GM23338 (cell line): ENCODE measurements around the gene EIF3K.

Experiments
- CREB1 ChIP-seq: fragments of 250-450 bp; sonication (Bioruptor Pico); IDR thresholded peaks from 2 replicates; pipeline ENCODE4 v1.5.0; 2020; ENCODE audit warnings: low read depth, mild to moderate bottlenecking, moderate library complexity
- CTCF ChIP-seq, 2 experiments: fragments of 200-600 bp in 1 of 2; sonication (generic) in 1 of 2; conservative IDR thresholded peaks; 2 replicates each; pipeline versions ENCODE4 v1.5.1 to v1.6.1; 2016 to 2017; ENCODE audit warnings: antibody characterized with exemption in 2 of 2, low read depth in 2 of 2, mild to moderate bottlenecking in 2 of 2, moderate library complexity in 1 of 2
- EZH2 ChIP-seq: fragments of 200-600 bp; sonication (generic); IDR thresholded peaks from one replicate; pipeline ENCODE4 v1.8.0; 2017; ENCODE audit warnings: antibody characterized with exemption, mild to moderate bottlenecking, low read depth; ENCODE audit not compliant: unreplicated experiment
- EZH2phosphoT487 ChIP-seq: fragments of 200-600 bp; sonication (generic); IDR thresholded peaks from one replicate; pipeline ENCODE4 v1.8.1; 2018; ENCODE audit warnings: antibody characterized with exemption; ENCODE audit not compliant: unreplicated experiment
- JUNB ChIP-seq: IDR thresholded peaks from one replicate; pipeline ENCODE4 v1.6.1; 2016; ENCODE audit warnings: antibody characterized with exemption; ENCODE audit not compliant: unreplicated experiment
- NANOG ChIP-seq: IDR thresholded peaks from 2 replicates; pipeline ENCODE4 v1.6.1; 2016; ENCODE audit warnings: antibody characterized with exemption, borderline replicate concordance
- POLR2AphosphoS5 ChIP-seq: IDR thresholded peaks from 2 replicates; pipeline ENCODE4 v1.6.1; 2016; ENCODE audit warnings: antibody characterized with exemption, low read depth
- REST ChIP-seq: IDR thresholded peaks from one replicate; pipeline ENCODE4 v1.6.1; 2018; ENCODE audit warnings: antibody characterized with exemption; ENCODE audit not compliant: unreplicated experiment
- STAT1 ChIP-seq: IDR thresholded peaks from one replicate; pipeline ENCODE4 v1.6.1; 2016; ENCODE audit warnings: antibody characterized with exemption; ENCODE audit not compliant: unreplicated experiment
- ZNF114 ChIP-seq: fragments of 250-450 bp; sonication (Bioruptor Pico); IDR thresholded peaks from 2 replicates; pipeline ENCODE4 v1.5.0; 2020; ENCODE audit warnings: mild to moderate bottlenecking, moderate library complexity
- ZNF331 ChIP-seq: fragments of 250-450 bp; sonication (Bioruptor Pico); IDR thresholded peaks from 2 replicates; pipeline ENCODE4 v1.5.0; 2020; ENCODE audit warnings: low read depth, mild to moderate bottlenecking, moderate library complexity
- ZNF462 ChIP-seq: fragments of 250-450 bp; sonication (Bioruptor Pico); IDR thresholded peaks from 2 replicates; pipeline ENCODE4 v1.5.0; 2020; ENCODE audit warnings: mild to moderate bottlenecking, moderate library complexity
- TF ChIP-seq, protein P1 (sequence below): IDR thresholded peaks from 2 replicates; pipeline ENCODE4 v1.6.1; 2016; ENCODE audit warnings: antibody characterized with exemption

DNA sequence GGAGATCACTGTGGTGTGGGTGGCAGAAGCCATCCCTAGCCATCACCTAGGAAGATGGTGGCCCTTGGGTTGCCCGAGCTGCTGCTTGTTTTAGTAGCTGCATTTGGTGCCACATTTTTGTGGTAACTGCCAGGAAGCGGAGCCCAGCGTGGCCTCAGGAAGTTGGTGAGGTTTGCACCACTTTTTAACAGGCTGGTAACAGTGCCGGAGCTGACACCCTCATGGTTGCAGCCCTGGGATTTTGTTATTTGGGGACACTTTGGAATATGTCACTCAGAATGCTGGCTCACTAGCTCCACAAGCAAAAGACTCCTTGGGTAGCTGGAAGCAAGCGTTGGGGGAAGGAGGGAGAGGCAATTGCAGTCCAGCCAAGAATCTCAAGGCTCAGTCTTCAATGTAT, 50.6 kb downstream of the EIF3K start:
- no peak for TF ChIP-seq CTCF (conservative IDR thresholded peaks at IDR 0.05; ENCODE audit: low read depth in 2 of 2)
- no peak for TF ChIP-seq EZH2
- no peak for TF ChIP-seq EZH2phosphoT487
- no peak for TF ChIP-seq REST
- TF ChIP-seq JUNB = no peak
- TF ChIP-seq CREB1 (CRISPR knock-in tag) = no peak
- no peak for TF ChIP-seq POLR2AphosphoS5
- TF ChIP-seq, protein P1, sequence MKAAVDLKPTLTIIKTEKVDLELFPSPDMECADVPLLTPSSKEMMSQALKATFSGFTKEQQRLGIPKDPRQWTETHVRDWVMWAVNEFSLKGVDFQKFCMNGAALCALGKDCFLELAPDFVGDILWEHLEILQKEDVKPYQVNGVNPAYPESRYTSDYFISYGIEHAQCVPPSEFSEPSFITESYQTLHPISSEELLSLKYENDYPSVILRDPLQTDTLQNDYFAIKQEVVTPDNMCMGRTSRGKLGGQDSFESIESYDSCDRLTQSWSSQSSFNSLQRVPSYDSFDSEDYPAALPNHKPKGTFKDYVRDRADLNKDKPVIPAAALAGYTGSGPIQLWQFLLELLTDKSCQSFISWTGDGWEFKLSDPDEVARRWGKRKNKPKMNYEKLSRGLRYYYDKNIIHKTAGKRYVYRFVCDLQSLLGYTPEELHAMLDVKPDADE = no peak
- no peak for TF ChIP-seq ZNF462 (CRISPR knock-in tag)
- TF ChIP-seq STAT1 = no peak
- no peak for TF ChIP-seq ZNF331 (CRISPR knock-in tag)
- TF ChIP-seq NANOG = no peak
- no peak for TF ChIP-seq ZNF114 (CRISPR knock-in tag)
